ENCODE measurements around the gene IFNK.

The IFNK gene

GRCh38 chr9:27573634-27574590 is 49.8 kb downstream of the IFNK start:
- DNase-seq = peak; percentile 92

Data from NCI-H524 treated with DMSO at 0.1 percent for 48 hours (cell line).